ENCODE results near the gene TBC1D2B.
"Not testable (repeated sequence)": the region's sequence is repeated elsewhere in the genome, so short reads cannot be mapped to it uniquely, and the experiment has no call there.

Gene TBC1D2B

GRCh38 chr15:77966540-77967234 lies 110.8 kb downstream of the TBC1D2B start:
- no peak for FAIRE-seq
- peak; percentile 72 for TF ChIP-seq CTCF (IDR thresholded peaks at IDR 0.05; ENCODE audit: insufficient read depth, missing control alignments)

GRCh38 chr15:77964193-77964592 lies 113.3 kb downstream of the TBC1D2B start:
- no peak for FAIRE-seq
- no peak for TF ChIP-seq CTCF (IDR thresholded peaks at IDR 0.05; ENCODE audit: insufficient read depth, missing control alignments)
- DNase-seq (ENCODE audit: insufficient read length, low spot score): no peak

More at GRCh38 chr15:77966540-77967234, 110.8 kb downstream of the TBC1D2B start:
- DNase-seq (ENCODE audit: insufficient read length, low spot score): peak; percentile 51

- peak; percentile 86 for TF ChIP-seq CTCF (IDR thresholded peaks at IDR 0.05; ENCODE audit: insufficient read depth, missing control alignments)
- FAIRE-seq (no peak), DNase-seq (ENCODE audit: insufficient read length, low spot score) (peak; percentile 65)
Measured at GRCh38 chr15:77959432-77959879, 118.1 kb downstream of the TBC1D2B start.

- not testable (repeated sequence) for DNase-seq (ENCODE audit: insufficient read length, low spot score); FAIRE-seq
Measured at GRCh38 chr15:77958716-77959431, 118.6 kb downstream of the TBC1D2B start.

GRCh38 chr15:77958021-77958420 lies 119.5 kb downstream of the TBC1D2B start:
- DNase-seq (ENCODE audit: insufficient read length, low spot score); FAIRE-seq: not testable (repeated sequence)

GRCh38 chr15:77953926-77954325 lies 123.6 kb downstream of the TBC1D2B start:
- not testable (repeated sequence) for DNase-seq (ENCODE audit: insufficient read length, low spot score); FAIRE-seq

- not testable (repeated sequence) for FAIRE-seq; DNase-seq (ENCODE audit: insufficient read length, low spot score)
Measured at GRCh38 chr15:77952928-77953446, 124.5 kb downstream of the TBC1D2B start.

- not testable (repeated sequence) for DNase-seq (ENCODE audit: insufficient read length, low spot score); FAIRE-seq
Measured at GRCh38 chr15:77951105-77951786, 126.3 kb downstream of the TBC1D2B start.

- DNase-seq (ENCODE audit: insufficient read length, low spot score); FAIRE-seq: not testable (repeated sequence)
Measured at GRCh38 chr15:77950470-77950869, 127.0 kb downstream of the TBC1D2B start.

GRCh38 chr15:77945566-77945965 lies 131.9 kb downstream of the TBC1D2B start:
- FAIRE-seq: no peak
- TF ChIP-seq CTCF (IDR thresholded peaks at IDR 0.05; ENCODE audit: insufficient read depth, missing control alignments): no peak

More at GRCh38 chr15:77945566-77945965, 131.9 kb downstream of the TBC1D2B start:
- no peak for DNase-seq (ENCODE audit: insufficient read length, low spot score)

Data from D721Med (cell line).